Measurements from ENCODE around the gene EPB41L4A. TPM values are rescaled to one million over a fixed set of nuclear protein-coding genes. Genes with fewer than 3 reads are reported as not detected.

The EPB41L4A gene
- total and polyA plus RNA-seq, 2 donors from 2014 or later, result 10.2 to 39.0 TPM

GRCh38 chr5:112202694-112203093 lies 216.4 kb downstream of the EPB41L4A start:
- no peak overlapping the region for H3K4me3 ChIP-seq (ENCODE audit: low read length in 3 of 3)
- DNase-seq (no peak), FAIRE-seq (no peak)
- H3K9me3 ChIP-seq (ENCODE audit: control insufficient read depth in 2 of 3, insufficient read depth in 1 of 3, low read length in 3 of 3), result no peaks in the 10 kb centered on the region
- H3K27me3 ChIP-seq (ENCODE audit: control insufficient read depth, insufficient read depth, low read length), result no peaks in the 10 kb centered on the region
- no peaks in the 10 kb centered on the region for H3K4me1 ChIP-seq (ENCODE audit: control insufficient read depth in 2 of 3, insufficient read depth in 2 of 3, low read depth in 1 of 3, low read length in 3 of 3)
- H3K27ac ChIP-seq (ENCODE audit: low read depth in 2 of 2, low read length in 2 of 2), result no peak overlapping the region
- peaks cover 0 to 18% (median 11%) of the 10 kb centered on the region in 3 donors for H3K36me3 ChIP-seq (ENCODE audit: control insufficient read depth in 2 of 3, insufficient read depth in 3 of 3, low read length in 3 of 3)
- no peak for TF ChIP-seq CTCF (IDR thresholded peaks at IDR 0.05; ENCODE audit: borderline replicate concordance, extremely low read depth, insufficient read depth)
- H3K9ac ChIP-seq (ENCODE audit: low read length in 3 of 3), result no peak overlapping the region
- intact Hi-C loops (cut with DNase I), result loop anchor here (10.0 kb wide), 1 partner anchor 212 kb away; the partner anchor contains the start of gene EPB41L4A

GRCh38 chr5:112201141-112201540 lies 217.9 kb downstream of the EPB41L4A start:
- DNase-seq (no peak), FAIRE-seq (no peak)
- H3K27me3 ChIP-seq (ENCODE audit: control insufficient read depth, insufficient read depth, low read length), result no peaks in the 10 kb centered on the region
- H3K36me3 ChIP-seq (ENCODE audit: control insufficient read depth in 2 of 3, insufficient read depth in 3 of 3, low read length in 3 of 3), result peaks cover 0 to 18% (median 11%) of the 10 kb centered on the region in 3 donors
- H3K9ac ChIP-seq (ENCODE audit: low read length in 3 of 3), result no peak overlapping the region
- no peak overlapping the region for H3K4me3 ChIP-seq (ENCODE audit: low read length in 3 of 3)
- no peak for TF ChIP-seq CTCF (IDR thresholded peaks at IDR 0.05; ENCODE audit: borderline replicate concordance, extremely low read depth, insufficient read depth)
- intact Hi-C loops (cut with DNase I), result loop anchor here (10.0 kb wide), 1 partner anchor 214 kb away; the partner anchor contains the start of gene EPB41L4A
- H3K27ac ChIP-seq (ENCODE audit: low read depth in 2 of 2, low read length in 2 of 2), result no peak overlapping the region
- no peaks in the 10 kb centered on the region for H3K9me3 ChIP-seq (ENCODE audit: control insufficient read depth in 2 of 3, insufficient read depth in 1 of 3, low read length in 3 of 3)
- H3K4me1 ChIP-seq (ENCODE audit: control insufficient read depth in 2 of 3, insufficient read depth in 2 of 3, low read depth in 1 of 3, low read length in 3 of 3), result no peaks in the 10 kb centered on the region

GRCh38 chr5:112200131-112200530 lies 218.9 kb downstream of the EPB41L4A start:
- FAIRE-seq (no peak), DNase-seq (no peak)
- Histone ChIP-seq H3K9ac (ENCODE audit: low read length in 3 of 3) (no peak overlapping the region), H3K27ac (ENCODE audit: low read depth in 2 of 2, low read length in 2 of 2) (no peak overlapping the region), H3K4me3 (ENCODE audit: low read length in 3 of 3) (no peak overlapping the region), H3K4me1 (ENCODE audit: control insufficient read depth in 2 of 3, insufficient read depth in 2 of 3, low read depth in 1 of 3, low read length in 3 of 3) (no peaks in the 10 kb centered on the region), H3K9me3 (ENCODE audit: control insufficient read depth in 2 of 3, insufficient read depth in 1 of 3, low read length in 3 of 3) (no peaks in the 10 kb centered on the region), H3K27me3 (ENCODE audit: control insufficient read depth, insufficient read depth, low read length) (no peaks in the 10 kb centered on the region), H3K36me3 (ENCODE audit: control insufficient read depth in 2 of 3, insufficient read depth in 3 of 3, low read length in 3 of 3) (peaks cover 0 to 22% (median 11%) of the 10 kb centered on the region in 3 donors)
- intact Hi-C loops (cut with DNase I), result loop anchor here (10.0 kb wide), 1 partner anchor 215 kb away; the partner anchor contains the start of gene EPB41L4A
- no peak for TF ChIP-seq CTCF (IDR thresholded peaks at IDR 0.05; ENCODE audit: borderline replicate concordance, extremely low read depth, insufficient read depth)

GRCh38 chr5:112196584-112196983 lies 222.5 kb downstream of the EPB41L4A start:
- H3K36me3 ChIP-seq (ENCODE audit: control insufficient read depth in 2 of 3, insufficient read depth in 3 of 3, low read length in 3 of 3), result peaks cover 0 to 17% (median 11%) of the 10 kb centered on the region in 3 donors
- no peaks in the 10 kb centered on the region for H3K27me3 ChIP-seq (ENCODE audit: control insufficient read depth, insufficient read depth, low read length)
- H3K4me1 ChIP-seq (ENCODE audit: control insufficient read depth in 2 of 3, insufficient read depth in 2 of 3, low read depth in 1 of 3, low read length in 3 of 3), result no peaks in the 10 kb centered on the region
- no peak overlapping the region for H3K9ac ChIP-seq (ENCODE audit: low read length in 3 of 3)
- H3K27ac ChIP-seq (ENCODE audit: low read depth in 2 of 2, low read length in 2 of 2), result no peak overlapping the region
- no peak for TF ChIP-seq CTCF (IDR thresholded peaks at IDR 0.05; ENCODE audit: borderline replicate concordance, extremely low read depth, insufficient read depth)
- H3K9me3 ChIP-seq (ENCODE audit: control insufficient read depth in 2 of 3, insufficient read depth in 1 of 3, low read length in 3 of 3), result no peaks in the 10 kb centered on the region
- FAIRE-seq, result peak; percentile 6
- intact Hi-C loops (cut with DNase I), result no loop called here
- no peak overlapping the region for H3K4me3 ChIP-seq (ENCODE audit: low read length in 3 of 3)
- DNase-seq, result peak in 3 of 5 donors; percentile 58 to 83 (median 74)
